HL-60 (cell line): Measurements from ENCODE around the gene PNPLA2.

Experiments
- DNase-seq, 2 experiments: peaks; one replicate each; pipeline ENCODE4 v3.0.0-alpha.2; 2010 to 2020; ENCODE audit warnings: low read depth in 1 of 2, low spot score in 1 of 2
- H3K27ac ChIP-seq: fragments of 250-450 bp; sonication (Bioruptor Pico); replicated peaks from 2 replicates; pipeline ENCODE4 v1.5.1; 2020; ENCODE audit warnings: mild to moderate bottlenecking, moderate library complexity
- H3K27me3 ChIP-seq: fragments of 250-450 bp; sonication (Bioruptor Pico); 2 replicates; pipeline ENCODE4 v1.5.1; 2021; ENCODE audit warnings: mild to moderate bottlenecking, moderate library complexity; ENCODE audit not compliant: insufficient read depth, poor library complexity, severe bottlenecking
- H3K4me3 ChIP-seq: replicated peaks from 2 replicates; pipeline ENCODE4 v1.5.1; 2011; ENCODE audit warnings: mild to moderate bottlenecking, control low read depth, low read length; ENCODE audit not compliant: insufficient read depth
- CTCF ChIP-seq: IDR thresholded peaks from one replicate; pipeline ENCODE4 v1.5.1; 2011; ENCODE audit warnings: low read length, control low read depth, inconsistent platforms; ENCODE audit not compliant: insufficient read depth
- GABPA ChIP-seq: IDR thresholded peaks from 2 replicates; pipeline ENCODE4 v1.6.1; 2012; ENCODE audit warnings: low read depth
- POLR2AphosphoS5 ChIP-seq: IDR thresholded peaks from 2 replicates; pipeline ENCODE4 v1.6.1; 2012; ENCODE audit warnings: low read depth
- REST ChIP-seq: IDR thresholded peaks from 2 replicates; pipeline ENCODE4 v1.6.1; 2012; ENCODE audit warnings: low read depth; ENCODE audit not compliant: insufficient replicate concordance
- SPI1 ChIP-seq: IDR thresholded peaks from 2 replicates; pipeline ENCODE4 v1.6.1; 2012; ENCODE audit warnings: low read depth, mild to moderate bottlenecking, borderline replicate concordance

Gene PNPLA2

GRCh38 chr11:778976-779954 lies 39.4 kb upstream of the PNPLA2 start:
- no peak for TF ChIP-seq GABPA
- no peak for TF ChIP-seq POLR2AphosphoS5
- TF ChIP-seq CTCF = no peak
- no peak for TF ChIP-seq REST
- TF ChIP-seq SPI1 = no peak
- Histone ChIP-seq H3K27ac (no peak overlapping the region), H3K27me3 (no peaks in the 10 kb centered on the region), H3K4me3 (no peak overlapping the region)
- no peak for DNase-seq

- Histone ChIP-seq H3K4me3 (no peak overlapping the region), H3K27ac (no peak overlapping the region), H3K27me3 (no peaks in the 10 kb centered on the region)
- DNase-seq = no peak
- TF ChIP-seq SPI1 (no peak), REST (no peak), GABPA (no peak), POLR2AphosphoS5 (no peak), CTCF (no peak)
Measured at GRCh38 chr11:779955-780532, 38.7 kb upstream of the PNPLA2 start.

GRCh38 chr11:782264-783174 lies 36.2 kb upstream of the PNPLA2 start:
- Histone ChIP-seq H3K27ac (no peak overlapping the region), H3K27me3 (no peaks in the 10 kb centered on the region), H3K4me3 (no peak overlapping the region)
- no peak for DNase-seq
- TF ChIP-seq REST (no peak), SPI1 (no peak), CTCF (no peak), GABPA (no peak), POLR2AphosphoS5 (no peak)
